Measurements from ENCODE around the gene ARHGAP10.

Gene ARHGAP10

GRCh38 chr4:147836807-147837206 lies 104.9 kb downstream of the ARHGAP10 start:
- Histone ChIP-seq H4K91ac (ENCODE audit: low read depth, low read length, poor library complexity) (no peak overlapping the region), H3K4me3 (ENCODE audit: low read length in 2 of 2) (no peak overlapping the region), H2AK5ac (ENCODE audit: low read depth, low read length) (no peak overlapping the region), H3K36me3 (replicated peaks in 1 of 2; ENCODE audit: control insufficient read depth in 2 of 2, insufficient read depth in 2 of 2, low read length in 2 of 2) (no peaks in the 10 kb centered on the region), H3K79me1 (ENCODE audit: low read depth, low read length) (no peaks in the 10 kb centered on the region), H2BK12ac (ENCODE audit: low read length) (no peak overlapping the region), H3K4me2 (ENCODE audit: insufficient read depth, low read length, poor library complexity, severe bottlenecking) (no peak overlapping the region), H4K8ac (ENCODE audit: low read depth, low read length) (no peak overlapping the region), H3K27me3 (ENCODE audit: control insufficient read depth in 3 of 3, insufficient read depth in 3 of 3, low read depth in 1 of 3, low read length in 3 of 3) (no peaks in the 10 kb centered on the region), H3K27ac (replicated peaks; ENCODE audit: low read length) (no peak overlapping the region), H3K18ac (ENCODE audit: low read length) (no peak overlapping the region), H3K9ac (ENCODE audit: low read depth, low read length, poor library complexity) (no peak overlapping the region), H3K14ac (ENCODE audit: low read length) (no peak overlapping the region), H2AFZ (ENCODE audit: low read length) (no peak overlapping the region), H3K23ac (ENCODE audit: low read depth, low read length, poor library complexity) (no peak overlapping the region), H3K4ac (ENCODE audit: low read length) (no peak overlapping the region), H3K4me1 (ENCODE audit: control insufficient read depth in 2 of 2, insufficient read depth in 1 of 2, low read depth in 1 of 2, low read length in 2 of 2) (peaks cover 0 to under 1% of the 10 kb centered on the region in 2 donors), H3K9me3 (replicated peaks in 1 of 2; ENCODE audit: control insufficient read depth in 2 of 2, insufficient read depth in 1 of 2, low read depth in 1 of 2, low read length in 2 of 2) (no peaks in the 10 kb centered on the region), H2BK15ac (ENCODE audit: low read length) (no peak overlapping the region), H2BK5ac (ENCODE audit: low read length) (no peak overlapping the region), H2BK120ac (ENCODE audit: low read depth, low read length) (no peak overlapping the region)
- WGBS, 2 donors (ENCODE audit: extremely low coverage in 2 of 2, insufficient read length in 2 of 2, insufficient replicate concordance in 1 of 2), result no CpG with 5 or more reads among the region's 6 CpGs
- no peak for DNase-seq (ENCODE audit: low spot score)

GRCh38 chr4:147837435-147837834 lies 105.5 kb downstream of the ARHGAP10 start:
- no peak overlapping the region for H2BK12ac ChIP-seq (ENCODE audit: low read length)
- H3K4me2 ChIP-seq (ENCODE audit: insufficient read depth, low read length, poor library complexity, severe bottlenecking), result no peak overlapping the region
- no peak overlapping the region for H2AFZ ChIP-seq (ENCODE audit: low read length)
- H3K18ac ChIP-seq (ENCODE audit: low read length), result no peak overlapping the region
- DNase-seq (ENCODE audit: low spot score), result no peak
- no peaks in the 10 kb centered on the region for H3K36me3 ChIP-seq (replicated peaks in 1 of 2; ENCODE audit: control insufficient read depth in 2 of 2, insufficient read depth in 2 of 2, low read length in 2 of 2)
- no peak overlapping the region for H3K23ac ChIP-seq (ENCODE audit: low read depth, low read length, poor library complexity)
- H3K9ac ChIP-seq (ENCODE audit: low read depth, low read length, poor library complexity), result no peak overlapping the region
- no peak overlapping the region for H2AK5ac ChIP-seq (ENCODE audit: low read depth, low read length)
- H3K27me3 ChIP-seq (ENCODE audit: control insufficient read depth in 3 of 3, insufficient read depth in 3 of 3, low read depth in 1 of 3, low read length in 3 of 3), result no peaks in the 10 kb centered on the region
- H4K8ac ChIP-seq (ENCODE audit: low read depth, low read length), result no peak overlapping the region
- no peak overlapping the region for H3K27ac ChIP-seq (replicated peaks; ENCODE audit: low read length)
- H3K4ac ChIP-seq (ENCODE audit: low read length), result no peak overlapping the region
- H2BK120ac ChIP-seq (ENCODE audit: low read depth, low read length), result no peak overlapping the region
- no peak overlapping the region for H3K4me3 ChIP-seq (ENCODE audit: low read length in 2 of 2)
- H3K14ac ChIP-seq (ENCODE audit: low read length), result no peak overlapping the region
- H3K4me1 ChIP-seq (ENCODE audit: control insufficient read depth in 2 of 2, insufficient read depth in 1 of 2, low read depth in 1 of 2, low read length in 2 of 2), result no peaks in the 10 kb centered on the region
- H4K91ac ChIP-seq (ENCODE audit: low read depth, low read length, poor library complexity), result no peak overlapping the region
- no peaks in the 10 kb centered on the region for H3K79me1 ChIP-seq (ENCODE audit: low read depth, low read length)
- WGBS, 2 donors (ENCODE audit: extremely low coverage in 2 of 2, insufficient read length in 2 of 2, insufficient replicate concordance in 1 of 2), result no CpG with 5 or more reads among the region's 1 CpG
- H2BK15ac ChIP-seq (ENCODE audit: low read length), result no peak overlapping the region
- no peaks in the 10 kb centered on the region for H3K9me3 ChIP-seq (replicated peaks in 1 of 2; ENCODE audit: control insufficient read depth in 2 of 2, insufficient read depth in 1 of 2, low read depth in 1 of 2, low read length in 2 of 2)
- no peak overlapping the region for H2BK5ac ChIP-seq (ENCODE audit: low read length)

- Histone ChIP-seq H3K27me3 (ENCODE audit: control insufficient read depth in 3 of 3, insufficient read depth in 3 of 3, low read depth in 1 of 3, low read length in 3 of 3) (no peaks in the 10 kb centered on the region), H3K18ac (ENCODE audit: low read length) (no peak overlapping the region), H3K27ac (replicated peaks; ENCODE audit: low read length) (no peak overlapping the region), H3K4me2 (ENCODE audit: insufficient read depth, low read length, poor library complexity, severe bottlenecking) (no peak overlapping the region), H3K4ac (ENCODE audit: low read length) (no peak overlapping the region), H2BK120ac (ENCODE audit: low read depth, low read length) (no peak overlapping the region), H3K23ac (ENCODE audit: low read depth, low read length, poor library complexity) (no peak overlapping the region), H3K9ac (ENCODE audit: low read depth, low read length, poor library complexity) (no peak overlapping the region), H2BK5ac (ENCODE audit: low read length) (no peak overlapping the region), H4K8ac (ENCODE audit: low read depth, low read length) (no peak overlapping the region), H3K36me3 (replicated peaks in 1 of 2; ENCODE audit: control insufficient read depth in 2 of 2, insufficient read depth in 2 of 2, low read length in 2 of 2) (no peaks in the 10 kb centered on the region), H2BK12ac (ENCODE audit: low read length) (no peak overlapping the region), H3K79me1 (ENCODE audit: low read depth, low read length) (no peaks in the 10 kb centered on the region), H2AK5ac (ENCODE audit: low read depth, low read length) (no peak overlapping the region), H3K4me1 (ENCODE audit: control insufficient read depth in 2 of 2, insufficient read depth in 1 of 2, low read depth in 1 of 2, low read length in 2 of 2) (no peaks in the 10 kb centered on the region), H2AFZ (ENCODE audit: low read length) (no peak overlapping the region), H3K14ac (ENCODE audit: low read length) (no peak overlapping the region), H3K4me3 (ENCODE audit: low read length in 2 of 2) (no peak overlapping the region), H4K91ac (ENCODE audit: low read depth, low read length, poor library complexity) (no peak overlapping the region), H2BK15ac (ENCODE audit: low read length) (no peak overlapping the region), H3K9me3 (replicated peaks in 1 of 2; ENCODE audit: control insufficient read depth in 2 of 2, insufficient read depth in 1 of 2, low read depth in 1 of 2, low read length in 2 of 2) (no peaks in the 10 kb centered on the region)
- no peak for DNase-seq (ENCODE audit: low spot score)
- no CpG with 5 or more reads among the region's 1 CpG for WGBS, 2 donors (ENCODE audit: extremely low coverage in 2 of 2, insufficient read length in 2 of 2, insufficient replicate concordance in 1 of 2)
Observed at GRCh38 chr4:147837854-147838253, 106.0 kb downstream of the ARHGAP10 start.

DNA sequence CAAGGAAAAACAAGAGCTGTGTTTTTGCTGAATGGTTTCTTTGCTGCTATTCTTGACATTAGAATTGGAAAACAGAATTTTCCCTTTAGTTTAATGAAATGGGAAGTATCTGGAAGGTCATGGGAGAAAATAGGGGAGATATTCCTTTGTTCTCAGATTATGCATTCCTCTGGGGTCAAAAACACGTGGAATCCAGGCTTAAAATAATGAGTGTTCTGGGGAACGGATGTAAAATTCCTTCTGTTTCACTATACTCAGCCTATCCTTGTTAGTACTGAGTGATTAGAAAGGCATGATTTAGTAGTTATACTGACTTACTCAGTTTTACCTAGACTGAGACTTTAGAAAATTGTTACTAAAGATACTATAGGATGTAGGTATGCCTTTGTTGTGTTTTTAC lies 107.3 kb downstream of the ARHGAP10 start:
- Histone ChIP-seq H2AFZ (ENCODE audit: low read length) (no peak overlapping the region), H2BK15ac (ENCODE audit: low read length) (no peak overlapping the region), H2BK12ac (ENCODE audit: low read length) (no peak overlapping the region), H2AK5ac (ENCODE audit: low read depth, low read length) (no peak overlapping the region), H2BK120ac (ENCODE audit: low read depth, low read length) (no peak overlapping the region), H3K4me3 (ENCODE audit: low read length in 2 of 2) (no peak overlapping the region), H4K91ac (ENCODE audit: low read depth, low read length, poor library complexity) (no peak overlapping the region), H3K36me3 (replicated peaks in 1 of 2; ENCODE audit: control insufficient read depth in 2 of 2, insufficient read depth in 2 of 2, low read length in 2 of 2) (no peaks in the 10 kb centered on the region), H3K9ac (ENCODE audit: low read depth, low read length, poor library complexity) (no peak overlapping the region), H3K27ac (replicated peaks; ENCODE audit: low read length) (no peak overlapping the region), H4K8ac (ENCODE audit: low read depth, low read length) (no peak overlapping the region), H2BK5ac (ENCODE audit: low read length) (no peak overlapping the region), H3K18ac (ENCODE audit: low read length) (no peak overlapping the region), H3K9me3 (replicated peaks in 1 of 2; ENCODE audit: control insufficient read depth in 2 of 2, insufficient read depth in 1 of 2, low read depth in 1 of 2, low read length in 2 of 2) (no peaks in the 10 kb centered on the region), H3K14ac (ENCODE audit: low read length) (no peak overlapping the region), H3K4me2 (ENCODE audit: insufficient read depth, low read length, poor library complexity, severe bottlenecking) (no peak overlapping the region), H3K27me3 (ENCODE audit: control insufficient read depth in 3 of 3, insufficient read depth in 3 of 3, low read depth in 1 of 3, low read length in 3 of 3) (no peaks in the 10 kb centered on the region), H3K4me1 (ENCODE audit: control insufficient read depth in 2 of 2, insufficient read depth in 1 of 2, low read depth in 1 of 2, low read length in 2 of 2) (no peaks in the 10 kb centered on the region), H3K79me1 (ENCODE audit: low read depth, low read length) (no peaks in the 10 kb centered on the region), H3K4ac (ENCODE audit: low read length) (no peak overlapping the region), H3K23ac (ENCODE audit: low read depth, low read length, poor library complexity) (no peak overlapping the region)
- no peak for DNase-seq (ENCODE audit: low spot score)
- whole genome bisulfite sequencing, 2 donors (ENCODE audit: extremely low coverage in 2 of 2, insufficient read length in 2 of 2, insufficient replicate concordance in 1 of 2), result no CpG with 5 or more reads among the region's 2 CpGs
